ENCODE results near the gene NUDT12.

DNA sequence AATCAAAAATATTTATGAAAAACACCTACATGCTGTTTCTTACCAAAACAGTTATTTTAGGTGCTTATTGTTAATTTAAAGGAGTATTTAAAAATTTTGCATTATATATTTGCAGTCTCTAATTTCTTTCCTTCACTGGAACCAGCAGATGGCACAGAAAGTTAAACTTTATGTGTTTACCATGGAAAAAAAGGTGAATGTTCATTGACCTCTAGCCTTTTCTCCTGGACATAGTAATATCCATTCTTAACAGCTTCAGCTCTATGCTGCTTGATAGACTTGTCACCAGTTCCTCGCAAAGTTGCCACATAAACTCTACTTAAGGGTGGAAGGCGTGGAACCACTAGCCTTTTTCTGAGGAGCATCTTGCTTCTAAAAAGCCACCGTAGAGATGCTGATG lies 38.7 kb upstream of the NUDT12 start:
- TF ChIP-seq, protein P1, sequence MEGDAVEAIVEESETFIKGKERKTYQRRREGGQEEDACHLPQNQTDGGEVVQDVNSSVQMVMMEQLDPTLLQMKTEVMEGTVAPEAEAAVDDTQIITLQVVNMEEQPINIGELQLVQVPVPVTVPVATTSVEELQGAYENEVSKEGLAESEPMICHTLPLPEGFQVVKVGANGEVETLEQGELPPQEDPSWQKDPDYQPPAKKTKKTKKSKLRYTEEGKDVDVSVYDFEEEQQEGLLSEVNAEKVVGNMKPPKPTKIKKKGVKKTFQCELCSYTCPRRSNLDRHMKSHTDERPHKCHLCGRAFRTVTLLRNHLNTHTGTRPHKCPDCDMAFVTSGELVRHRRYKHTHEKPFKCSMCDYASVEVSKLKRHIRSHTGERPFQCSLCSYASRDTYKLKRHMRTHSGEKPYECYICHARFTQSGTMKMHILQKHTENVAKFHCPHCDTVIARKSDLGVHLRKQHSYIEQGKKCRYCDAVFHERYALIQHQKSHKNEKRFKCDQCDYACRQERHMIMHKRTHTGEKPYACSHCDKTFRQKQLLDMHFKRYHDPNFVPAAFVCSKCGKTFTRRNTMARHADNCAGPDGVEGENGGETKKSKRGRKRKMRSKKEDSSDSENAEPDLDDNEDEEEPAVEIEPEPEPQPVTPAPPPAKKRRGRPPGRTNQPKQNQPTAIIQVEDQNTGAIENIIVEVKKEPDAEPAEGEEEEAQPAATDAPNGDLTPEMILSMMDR (IDR thresholded peaks at IDR 0.05; ENCODE audit: low read depth, low read length) = no peak
- TF ChIP-seq POLR2A (IDR thresholded peaks at IDR 0.05; ENCODE audit: extremely low read depth, insufficient read length) = no peak
